NCI-H345 (cell line): ENCODE data around the gene TSEN15.

Experiments used
- DNase-seq: peaks from one replicate; lab custom pipeline; 2025; lab: John Stamatoyannopoulos, UW

The TSEN15 gene

GRCh38 chr1:184051485-184052193, at the start of gene TSEN15:
Gene TSEN15, plus strand, starts transcription at chr1:184051730. Its CDS starts 26 bp downstream, at chr1:184051756.
- peak; percentile 80 for DNase-seq

- no peak for DNase-seq
These were observed 49.5 kb upstream of the TSEN15 start for GRCh38 chr1:184002071-184002470.

GRCh38 chr1:184004935-184005334, 46.6 kb upstream of the TSEN15 start:
- DNase-seq = no peak

- DNase-seq = no peak
These were observed 46.0 kb upstream of the TSEN15 start for GRCh38 chr1:184005506-184005905.

GRCh38 chr1:184010788-184011187, 40.7 kb upstream of the TSEN15 start:
- DNase-seq = no peak

- no peak for DNase-seq
These were observed 39.3 kb upstream of the TSEN15 start for GRCh38 chr1:184012187-184012586.

- DNase-seq = no peak
These were observed 37.3 kb upstream of the TSEN15 start for GRCh38 chr1:184014271-184014670.

GRCh38 chr1:184016169-184016568, 35.4 kb upstream of the TSEN15 start:
- DNase-seq = no peak

GRCh38 chr1:184017306-184017705, 34.2 kb upstream of the TSEN15 start:
- no peak for DNase-seq

GRCh38 chr1:184018622-184019021, 32.9 kb upstream of the TSEN15 start:
- DNase-seq = no peak

- DNase-seq = no peak
These were observed 32.5 kb upstream of the TSEN15 start for GRCh38 chr1:184019069-184019468.

GRCh38 chr1:184019506-184019905, 32.0 kb upstream of the TSEN15 start:
- DNase-seq = no peak

GRCh38 chr1:184020328-184020727, 31.2 kb upstream of the TSEN15 start:
- no peak for DNase-seq

GRCh38 chr1:184020855-184021254, 30.7 kb upstream of the TSEN15 start:
- DNase-seq = no peak

GRCh38 chr1:184021728-184022127, 29.8 kb upstream of the TSEN15 start:
- peak; percentile 53 for DNase-seq

- DNase-seq = no peak
These were observed 28.9 kb upstream of the TSEN15 start for GRCh38 chr1:184022668-184023067.

GRCh38 chr1:184023171-184023570, 28.4 kb upstream of the TSEN15 start:
- no peak for DNase-seq

GRCh38 chr1:184025242-184025675, 26.3 kb upstream of the TSEN15 start:
- no peak for DNase-seq

- DNase-seq = no peak
These were observed 23.5 kb upstream of the TSEN15 start for GRCh38 chr1:184027826-184028695.

GRCh38 chr1:184028854-184029623, 22.5 kb upstream of the TSEN15 start:
- DNase-seq = no peak

- DNase-seq = no peak
These were observed 21.0 kb upstream of the TSEN15 start for GRCh38 chr1:184030433-184031091.

- DNase-seq = no peak
These were observed 20.5 kb upstream of the TSEN15 start for GRCh38 chr1:184031092-184031408.
